COLO829 (cell line): Measurements from ENCODE around the gene PLA2G1B.
"Not testable (repeated sequence)": the region's sequence is repeated elsewhere in the genome, so short reads cannot be mapped to it uniquely, and the experiment has no call there.

Source experiments
- DNase-seq: peaks from one replicate; pipeline ENCODE4 v3.0.0; 2012; ENCODE audit warnings: low spot score

Gene PLA2G1B

GRCh38 chr12:120358412-120359100 is 31.0 kb upstream of the PLA2G1B start:
- no peak for DNase-seq

- no peak for DNase-seq
These were observed 29.5 kb upstream of the PLA2G1B start for GRCh38 chr12:120357104-120357503.

GRCh38 chr12:120356567-120357030 is 29.0 kb upstream of the PLA2G1B start:
- DNase-seq, result peak; percentile 98

GRCh38 chr12:120353556-120354317 is 26.2 kb upstream of the PLA2G1B start:
- no peak for DNase-seq

GRCh38 chr12:120353136-120353535 is 25.6 kb upstream of the PLA2G1B start:
- DNase-seq, result no peak

GRCh38 chr12:120352117-120352516 is 24.5 kb upstream of the PLA2G1B start:
- DNase-seq, result no peak

- no peak for DNase-seq
These were observed 23.2 kb upstream of the PLA2G1B start for GRCh38 chr12:120350576-120351350.

- DNase-seq, result no peak
These were observed 20.2 kb upstream of the PLA2G1B start for GRCh38 chr12:120347766-120348165.

- DNase-seq, result no peak
These were observed 19.1 kb upstream of the PLA2G1B start for GRCh38 chr12:120346681-120347080.

GRCh38 chr12:120346031-120346430 is 18.5 kb upstream of the PLA2G1B start:
- no peak for DNase-seq

- DNase-seq, result no peak
These were observed 16.1 kb upstream of the PLA2G1B start for GRCh38 chr12:120343692-120344091.

GRCh38 chr12:120343039-120343537 is 15.5 kb upstream of the PLA2G1B start:
- no peak for DNase-seq

GRCh38 chr12:120342175-120343038 is 14.8 kb upstream of the PLA2G1B start:
- DNase-seq, result no peak

- DNase-seq, result no peak
These were observed 11.7 kb upstream of the PLA2G1B start for GRCh38 chr12:120339256-120339655.

- no peak for DNase-seq
These were observed 10.2 kb upstream of the PLA2G1B start for GRCh38 chr12:120337730-120338129.

- not testable (repeated sequence) for DNase-seq
These were observed 8.8 kb upstream of the PLA2G1B start for GRCh38 chr12:120336392-120336791.

GRCh38 chr12:120335447-120335846 is 7.9 kb upstream of the PLA2G1B start:
- not testable (repeated sequence) for DNase-seq

GRCh38 chr12:120332523-120332922 is 4.9 kb upstream of the PLA2G1B start:
- no peak for DNase-seq

- DNase-seq, result no peak
These were observed 4.5 kb upstream of the PLA2G1B start for GRCh38 chr12:120332041-120332440.

- DNase-seq, result no peak
These were observed 3.8 kb upstream of the PLA2G1B start for GRCh38 chr12:120331390-120331789.

GRCh38 chr12:120328228-120328627 is 649 bp upstream of the PLA2G1B start:
- DNase-seq, result no peak
